Stimulated activated CD4-positive, alpha-beta T cell treated with anti-CD3 and anti-CD28 coated beads, Interleukin-15, amount 100 ng/mL, for 24 hours (primary cell): Measurements from ENCODE around the gene NR6A1.

ENCODE experiments used
- DNase-seq: peaks from one replicate; pipeline ENCODE4 v3.0.0-alpha.2; 2020

NR6A1 gene

DNA sequence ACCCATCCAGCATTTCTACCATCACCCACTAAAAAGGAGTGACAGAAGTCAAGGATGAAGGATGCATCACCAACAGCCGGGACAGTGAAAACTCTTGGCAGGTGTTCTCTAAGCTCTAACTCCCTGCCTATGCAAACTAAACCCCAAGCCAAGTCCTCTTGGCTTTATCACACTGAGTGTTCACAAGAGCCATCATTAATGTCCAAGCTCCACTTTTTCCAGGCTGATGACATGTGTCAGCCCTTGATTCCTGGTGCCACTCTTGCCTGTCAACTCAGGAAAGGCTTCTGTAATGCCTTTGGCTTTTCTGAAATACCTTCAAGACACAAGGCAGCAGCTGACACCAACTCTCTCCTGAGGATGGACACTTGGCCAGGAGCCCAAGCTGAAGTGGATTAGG is 86.9 kb downstream of the NR6A1 start:
- no peak for DNase-seq

DNA sequence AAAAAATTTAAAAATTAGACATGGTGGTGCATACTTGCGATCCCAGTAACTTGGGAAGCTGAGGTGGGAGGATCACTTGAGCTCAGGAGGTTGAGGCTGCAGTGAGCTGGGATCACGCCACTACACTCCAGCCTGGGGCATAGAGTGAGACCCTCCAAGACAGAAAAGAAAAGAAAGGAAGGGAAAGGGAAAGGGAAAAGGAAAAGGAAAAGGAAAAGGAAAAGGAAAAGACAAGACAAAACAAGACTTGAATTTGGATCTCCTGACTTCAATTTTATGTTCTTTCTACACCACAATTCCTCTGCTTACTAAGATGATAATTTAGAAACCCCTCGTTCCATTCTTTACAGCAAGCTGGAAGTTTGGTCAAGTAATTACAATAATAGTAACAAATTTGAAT is 88.1 kb downstream of the NR6A1 start:
- DNase-seq: no peak

DNA sequence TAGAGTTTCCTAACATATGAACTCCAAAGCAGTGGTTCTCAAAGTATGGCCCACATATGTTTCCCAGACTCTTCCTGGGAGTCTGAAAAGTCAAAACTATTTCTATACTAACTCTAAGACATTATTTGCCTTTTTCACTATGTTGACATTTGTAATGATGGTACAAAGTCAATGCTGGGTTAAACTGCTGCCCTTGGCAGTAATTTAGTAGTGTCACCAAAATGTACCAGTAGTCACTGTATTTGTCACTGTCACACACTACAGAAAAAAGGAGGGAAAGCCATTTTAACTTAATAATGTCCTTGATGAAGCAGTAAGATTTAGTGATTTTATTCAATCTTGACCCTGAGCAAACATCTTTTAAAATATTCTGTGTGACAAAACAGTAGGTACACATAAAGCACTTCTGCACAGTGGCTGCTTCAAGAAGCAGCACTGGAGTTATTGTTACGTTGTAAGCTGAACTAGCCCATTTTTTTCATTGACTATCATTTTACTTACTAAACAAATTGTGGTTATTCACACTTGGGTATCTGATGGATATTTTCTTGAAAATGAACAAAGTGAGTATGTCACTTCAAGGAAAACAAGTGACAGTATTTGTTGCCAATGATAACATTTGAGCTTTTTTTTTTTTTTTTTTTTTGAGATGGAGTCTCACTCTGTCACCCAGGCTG is 90.3 kb downstream of the NR6A1 start:
- DNase-seq: no peak

DNA sequence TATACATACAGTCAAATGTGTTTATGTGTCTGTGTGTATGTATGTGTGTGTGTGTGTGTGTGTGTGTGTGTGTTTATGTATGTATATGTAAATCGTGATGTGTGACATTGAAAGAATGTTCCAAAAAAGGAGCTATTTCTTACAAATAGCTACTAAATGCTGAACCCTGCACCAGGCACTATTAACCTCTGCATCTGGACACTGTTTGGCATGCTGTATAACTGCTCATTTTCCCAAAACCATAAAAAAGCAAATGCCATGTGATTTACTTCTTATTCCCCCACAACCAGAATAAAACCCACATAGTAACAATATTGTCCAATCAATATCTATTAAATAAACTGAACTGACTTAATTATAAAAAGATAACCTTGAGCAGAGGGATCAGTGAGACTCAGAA is 91.1 kb downstream of the NR6A1 start:
- no peak for DNase-seq

DNA sequence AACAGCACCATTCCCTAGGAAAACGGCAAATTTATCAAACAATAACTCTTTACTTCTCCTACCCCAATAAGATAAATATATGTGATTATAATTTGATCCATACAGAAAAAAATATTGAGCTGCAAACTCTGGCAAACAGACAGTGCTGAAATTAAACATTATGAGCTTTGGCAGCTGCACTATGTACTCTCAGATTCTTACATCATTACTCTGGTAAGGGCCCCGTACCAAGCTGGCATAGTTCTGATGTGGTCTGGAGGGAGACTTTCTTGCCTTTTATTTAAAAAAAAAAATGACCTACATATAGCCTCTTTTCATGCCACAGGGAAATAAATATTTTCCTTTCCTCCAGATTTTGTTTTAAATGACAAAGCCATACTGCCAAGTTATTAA is 95.0 kb downstream of the NR6A1 start:
- no peak for DNase-seq

DNA sequence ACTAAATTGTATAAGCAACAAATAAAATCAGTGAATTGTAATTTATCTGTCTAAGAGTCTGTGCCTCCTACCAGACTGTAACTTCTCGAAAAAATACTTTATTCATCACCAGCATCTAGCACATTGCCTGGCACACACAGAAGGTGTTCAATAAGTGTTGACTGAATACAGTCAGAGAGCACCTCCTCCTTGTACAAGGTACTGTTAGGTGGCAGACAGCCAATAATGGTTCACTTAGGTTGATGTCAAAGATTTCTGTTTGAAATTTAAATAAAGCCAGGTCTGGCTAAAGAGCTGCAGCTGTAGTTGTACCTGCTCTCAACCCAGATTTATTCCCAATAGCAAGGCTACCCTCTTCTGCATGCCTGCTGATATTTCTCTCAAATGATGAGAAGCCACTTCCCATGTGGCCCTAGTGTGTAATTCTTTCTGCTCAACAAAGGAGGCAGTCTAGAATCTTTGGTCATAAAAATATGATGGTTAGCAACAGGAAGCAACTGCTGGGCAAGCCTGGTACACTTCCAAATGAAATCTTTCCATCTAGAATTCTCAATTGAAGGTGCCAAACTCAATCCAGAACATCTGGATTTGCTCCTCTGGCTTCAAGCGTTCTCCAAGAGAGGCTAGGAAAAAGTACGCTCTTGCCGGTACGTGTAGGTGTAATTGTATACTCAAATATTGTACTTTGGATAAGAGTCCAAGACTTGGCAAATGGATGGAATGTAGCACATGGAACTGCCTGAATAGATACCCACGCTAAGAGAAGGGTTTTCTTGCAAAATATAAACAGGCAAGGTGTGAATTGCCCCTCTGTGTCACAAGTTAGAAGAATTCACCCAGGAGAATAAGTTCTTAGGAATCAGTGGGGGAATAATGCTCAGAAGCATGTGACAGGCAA is 95.6 kb downstream of the NR6A1 start:
- DNase-seq: no peak

DNA sequence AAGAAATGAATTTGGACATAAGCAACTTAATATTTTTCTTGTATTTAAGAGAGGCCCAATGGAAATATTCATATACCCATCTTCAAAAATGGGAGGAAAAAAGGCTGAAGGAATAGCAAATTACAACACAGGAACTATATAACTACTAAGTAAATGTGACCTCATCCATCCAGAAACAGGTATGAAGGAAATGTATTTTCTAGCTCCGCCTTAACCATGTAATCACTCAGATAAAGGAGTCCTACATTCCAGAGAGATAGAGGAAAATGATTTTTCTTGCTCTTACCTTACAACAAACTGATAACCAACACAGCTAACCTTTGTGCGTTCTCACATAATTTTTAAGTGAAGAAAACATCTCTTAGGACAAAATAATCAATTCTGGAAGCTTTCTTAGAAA is 96.5 kb downstream of the NR6A1 start:
- DNase-seq: no peak

DNA sequence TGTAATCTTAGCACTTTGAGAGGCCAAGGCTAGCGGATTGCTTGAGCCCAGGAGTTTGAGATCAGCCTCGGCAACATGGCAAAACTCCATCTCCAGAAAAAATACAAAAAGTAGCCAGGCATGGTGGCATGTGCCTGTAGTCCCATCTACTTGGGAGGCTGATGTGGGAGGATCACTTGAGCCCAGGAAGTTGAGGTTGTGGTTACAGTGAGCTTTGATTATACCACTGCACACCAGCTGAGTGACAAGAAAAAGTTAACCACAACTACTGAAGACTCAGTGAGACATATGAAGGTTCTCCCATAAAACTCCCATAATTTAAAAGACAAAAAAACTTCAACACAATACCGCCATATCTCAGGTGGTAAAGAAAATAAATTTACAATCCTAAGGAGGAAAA is 98.0 kb downstream of the NR6A1 start:
- DNase-seq: no peak

DNA sequence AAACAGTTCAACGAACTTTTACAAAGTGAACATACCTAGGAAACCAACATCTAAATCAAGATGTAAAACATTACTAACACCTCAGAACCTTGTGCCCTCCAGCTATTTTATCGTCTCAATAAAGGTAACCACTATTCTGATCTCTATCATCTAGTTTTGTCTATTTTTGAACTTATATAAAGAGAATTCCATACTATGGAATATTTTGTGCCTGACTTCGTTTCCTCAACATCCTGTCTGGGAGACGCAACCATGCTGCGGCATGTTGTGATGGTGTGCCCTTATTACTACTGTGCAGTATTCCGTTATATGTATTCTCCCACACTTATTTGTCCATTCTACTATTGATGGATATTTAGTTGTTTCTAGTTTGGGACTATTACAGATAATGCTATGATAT is 99.2 kb downstream of the NR6A1 start:
- DNase-seq: no peak

DNA sequence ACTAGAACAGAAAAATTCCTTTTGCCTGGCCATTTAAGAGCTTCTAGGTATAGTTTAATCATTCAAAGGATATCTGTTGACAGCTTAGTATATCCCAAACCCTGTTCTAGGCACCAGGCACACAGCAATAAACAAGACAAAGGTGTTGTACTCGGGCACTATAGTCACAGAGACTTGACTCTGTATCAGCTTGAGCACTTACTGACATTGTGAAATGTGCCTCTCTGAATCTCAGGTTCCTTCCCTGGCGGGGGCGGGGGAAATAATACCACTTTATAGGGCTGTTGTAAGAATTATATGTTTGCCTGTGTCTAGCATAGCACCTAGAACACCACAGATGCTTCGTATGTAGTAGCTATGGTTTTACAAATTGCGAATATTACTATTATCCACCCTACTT is 104.5 kb downstream of the NR6A1 start:
- no peak for DNase-seq

DNA sequence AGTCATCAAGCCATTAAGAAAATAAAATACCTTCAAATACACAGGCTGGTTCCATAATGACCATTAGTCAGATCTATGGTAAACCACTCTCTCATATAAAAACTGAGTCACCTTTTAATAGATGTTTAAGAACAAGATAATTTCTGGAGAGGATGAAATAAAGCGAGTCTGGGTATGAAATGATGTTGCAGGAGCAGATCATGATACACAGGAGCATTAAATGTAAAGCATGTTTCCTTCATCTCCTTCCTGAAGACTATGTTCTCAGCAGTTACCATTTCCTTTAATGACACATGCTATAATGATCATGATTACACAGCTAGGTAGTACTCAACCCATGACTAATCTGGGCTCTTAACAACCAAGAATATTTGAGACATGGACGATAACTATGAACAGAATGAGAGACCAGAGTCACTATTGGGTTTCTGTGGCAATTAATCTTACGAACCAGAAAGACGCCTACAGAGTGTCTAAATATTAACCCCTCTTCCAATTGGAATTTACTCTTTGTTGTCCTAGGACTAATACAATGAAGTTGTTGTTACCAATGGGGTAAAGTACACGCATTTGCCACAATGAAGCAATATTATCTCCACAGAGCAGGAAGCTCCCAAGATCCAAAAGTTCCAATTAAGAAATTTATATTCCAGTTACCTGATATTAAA is 105.6 kb downstream of the NR6A1 start:
- DNase-seq: no peak

DNA sequence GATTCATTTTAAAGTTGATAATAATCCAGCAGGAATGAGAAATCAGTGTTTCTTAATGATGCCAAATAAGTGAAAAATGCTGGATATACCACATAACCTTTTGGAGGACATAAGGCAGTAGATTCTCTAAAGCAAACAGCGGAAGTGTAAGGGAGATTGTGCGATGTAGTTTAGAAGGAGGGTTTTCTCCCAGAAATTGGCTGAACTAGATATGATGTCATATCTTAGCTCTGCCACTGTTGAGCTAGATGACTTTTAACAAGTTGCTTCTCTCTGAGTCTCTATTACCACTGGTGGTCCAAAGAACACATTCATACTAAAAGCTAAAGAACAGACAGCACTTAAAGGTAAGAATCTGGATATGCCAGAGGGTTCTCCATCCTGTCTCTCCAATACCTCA is 107.0 kb downstream of the NR6A1 start:
- DNase-seq: no peak

DNA sequence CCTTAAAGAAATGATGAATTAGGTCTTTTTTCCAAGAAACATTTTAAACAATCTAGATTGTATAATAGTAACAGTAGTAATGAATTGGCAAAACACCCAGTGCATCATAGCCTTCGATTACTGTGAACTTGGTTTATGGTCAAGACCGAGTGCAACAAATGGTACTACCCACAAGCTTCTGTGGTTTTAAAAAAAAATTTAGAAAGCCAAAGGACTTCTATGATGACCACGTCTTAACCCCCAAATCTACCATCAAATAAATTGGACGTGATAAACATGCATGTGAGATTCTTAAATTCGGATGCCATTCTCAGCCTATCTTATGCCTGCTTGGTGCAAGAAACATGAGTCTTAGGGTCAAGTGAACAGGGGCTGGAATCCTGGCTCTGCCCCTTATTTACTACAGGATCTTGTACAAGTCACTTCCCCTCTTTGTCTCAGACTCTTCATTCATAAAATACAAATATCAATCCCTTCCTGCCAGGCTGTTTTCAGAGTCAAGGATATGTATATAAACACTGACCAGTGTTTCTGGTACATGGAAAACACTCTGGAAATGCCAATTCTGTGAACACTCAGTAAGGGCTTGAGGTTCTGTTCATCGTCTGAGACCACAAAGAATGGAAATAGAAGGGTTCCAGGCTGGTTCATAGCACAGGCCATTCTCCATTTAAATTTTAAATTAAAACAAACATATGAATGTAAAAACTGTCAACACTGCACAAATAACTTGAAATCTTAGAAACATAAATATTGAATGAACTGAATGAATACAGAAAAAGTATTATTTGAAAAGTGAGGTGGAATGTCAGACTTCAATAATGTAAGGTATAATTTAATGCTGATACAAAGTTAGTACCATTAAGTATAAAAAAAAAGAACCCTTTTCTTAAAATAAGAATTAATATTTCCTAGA is 107.8 kb downstream of the NR6A1 start:
- no peak for DNase-seq

DNA sequence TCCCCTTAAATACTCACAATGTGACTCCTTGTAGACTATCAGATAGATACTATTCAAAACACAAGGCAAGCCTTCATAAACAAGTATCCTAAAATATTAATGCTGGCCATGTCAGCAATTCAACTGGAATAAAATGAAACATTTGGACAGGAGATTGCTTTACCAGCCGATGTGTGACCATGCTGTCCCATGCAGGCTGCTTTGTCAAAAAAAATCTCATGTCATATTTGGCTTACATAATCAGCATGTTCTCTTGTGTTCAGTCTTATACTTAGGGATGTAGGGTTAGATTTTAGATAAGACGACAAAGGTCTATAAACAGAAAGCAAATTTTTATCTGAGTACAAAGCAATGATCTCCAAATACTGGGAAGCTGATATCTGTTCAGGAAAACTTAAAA is 108.5 kb downstream of the NR6A1 start:
- no peak for DNase-seq

DNA sequence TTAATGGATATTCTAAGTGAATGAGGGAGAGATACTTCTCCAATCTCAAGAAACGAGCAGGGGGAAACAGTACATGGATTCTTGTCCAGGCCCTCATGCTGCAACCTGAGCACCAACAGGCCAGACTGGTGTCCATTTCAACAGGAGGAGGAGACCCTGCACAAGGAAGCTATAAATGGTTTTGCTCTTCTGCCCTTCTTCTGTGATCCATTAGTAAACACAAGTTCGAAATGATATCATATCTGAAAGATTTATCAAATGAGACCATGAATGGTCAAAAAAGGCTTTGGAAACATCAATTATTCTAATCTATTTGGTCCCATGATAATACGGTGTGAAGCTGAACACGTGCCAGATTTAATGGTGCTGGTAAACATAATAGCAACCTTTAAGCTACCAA is 109.8 kb downstream of the NR6A1 start:
- DNase-seq: no peak

DNA sequence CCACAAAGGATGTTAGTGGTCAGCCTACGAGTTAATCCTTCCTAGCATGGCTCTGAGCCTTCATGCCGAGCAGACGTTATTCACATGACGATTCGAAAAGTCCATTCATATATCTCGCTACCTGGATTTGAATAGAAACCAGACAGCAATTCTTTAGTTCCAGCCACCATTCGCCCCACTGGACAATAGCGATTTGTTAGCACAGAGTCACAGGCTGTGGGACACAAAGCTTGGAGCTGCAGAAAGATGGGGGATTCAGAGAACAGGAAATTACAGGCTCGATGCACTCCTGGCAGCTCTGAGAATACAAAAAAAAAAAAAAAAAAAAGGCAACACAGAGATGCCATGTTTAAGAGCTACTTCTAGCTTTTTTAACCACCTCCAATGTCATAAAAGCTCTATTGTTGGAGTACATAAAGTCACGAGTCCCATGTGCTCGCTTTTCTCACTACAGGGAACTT is 110.7 kb downstream of the NR6A1 start:
- DNase-seq: peak; percentile 3

DNA sequence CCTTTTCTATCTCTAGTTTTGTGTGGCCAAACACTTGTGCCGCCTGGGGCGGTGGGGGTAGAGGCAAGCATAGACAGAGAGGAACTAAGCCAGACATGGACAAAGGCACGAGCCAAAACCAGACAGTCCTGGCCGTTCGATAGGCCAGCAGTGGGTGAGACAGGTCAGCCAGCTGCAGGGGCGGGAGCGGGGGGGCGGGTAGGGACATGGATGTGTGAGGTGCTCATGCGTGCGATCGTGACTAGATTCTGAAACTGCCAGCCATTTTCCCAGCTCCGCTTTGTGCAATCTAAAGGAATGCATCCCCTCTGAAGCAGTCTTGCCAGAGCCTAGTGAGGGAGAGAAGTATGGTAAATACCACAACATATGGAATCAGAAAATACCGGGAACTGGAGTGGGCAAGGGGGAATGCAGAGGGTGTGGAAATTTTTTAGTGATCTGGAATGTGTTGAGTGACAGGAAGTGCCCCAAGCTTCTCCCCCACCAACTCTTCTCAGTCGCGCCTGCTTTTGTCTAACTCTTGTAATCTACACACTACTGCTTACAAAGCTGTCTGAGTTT is 111.9 kb downstream of the NR6A1 start:
- peak; percentile 58 for DNase-seq

DNA sequence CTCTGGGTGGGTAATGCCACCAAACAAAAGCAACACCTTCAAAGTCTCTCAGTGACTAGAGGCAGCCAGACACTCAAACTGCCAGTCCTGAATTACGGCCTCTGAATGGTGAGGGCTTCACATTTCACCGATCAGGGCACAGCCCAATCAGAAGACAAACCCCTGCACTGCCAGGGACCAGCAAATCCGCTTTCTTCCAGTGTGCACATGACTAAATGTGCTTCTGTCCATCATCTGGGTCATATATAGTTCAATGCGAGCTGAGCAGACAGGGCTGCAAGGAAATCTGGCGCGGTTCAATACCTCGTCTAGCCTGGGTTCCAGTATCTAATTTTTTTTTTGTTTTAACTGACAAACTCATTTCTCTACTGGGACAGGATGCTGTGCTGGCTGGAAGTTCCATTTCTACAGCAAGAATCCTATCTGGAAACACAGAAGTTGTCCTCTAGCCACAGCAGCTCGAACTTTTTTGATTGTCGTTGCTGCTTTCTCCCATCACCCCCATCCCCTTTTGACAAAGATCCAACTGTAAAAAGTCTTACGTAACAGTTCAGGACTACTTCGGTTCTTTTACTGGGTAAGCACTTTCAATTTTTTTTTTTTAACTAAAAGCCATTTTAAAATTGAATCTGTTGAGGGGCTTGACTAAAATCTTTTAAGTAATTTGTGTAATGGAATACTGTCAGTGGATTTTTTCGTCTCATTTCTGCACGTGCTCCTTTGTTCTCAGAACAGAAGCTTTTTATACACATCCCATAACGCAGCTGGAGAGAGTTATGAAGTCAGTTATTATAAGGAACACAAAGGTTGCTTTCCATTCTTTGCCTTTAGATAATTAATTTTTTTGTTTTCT is 112.7 kb downstream of the NR6A1 start:
- peak; percentile 53 for DNase-seq

DNA sequence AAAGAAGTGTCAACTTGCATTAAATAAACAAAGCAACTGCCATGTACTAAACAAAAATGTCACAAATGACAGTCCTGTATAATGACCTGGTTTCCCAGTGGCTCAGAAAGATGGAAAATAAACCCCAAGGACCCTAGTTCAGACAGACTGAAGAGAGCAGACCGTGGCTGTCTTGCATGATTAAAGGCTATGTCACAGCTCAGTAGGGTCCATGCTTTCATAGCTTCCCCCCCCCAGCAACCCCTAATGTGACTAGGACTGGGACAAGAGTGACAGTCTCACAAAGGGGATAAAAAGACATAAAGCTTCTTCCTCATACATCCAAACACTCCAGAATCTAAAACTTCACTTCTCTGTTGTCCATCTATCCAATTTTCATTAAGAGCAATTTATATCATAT is 113.6 kb downstream of the NR6A1 start:
- DNase-seq: no peak

DNA sequence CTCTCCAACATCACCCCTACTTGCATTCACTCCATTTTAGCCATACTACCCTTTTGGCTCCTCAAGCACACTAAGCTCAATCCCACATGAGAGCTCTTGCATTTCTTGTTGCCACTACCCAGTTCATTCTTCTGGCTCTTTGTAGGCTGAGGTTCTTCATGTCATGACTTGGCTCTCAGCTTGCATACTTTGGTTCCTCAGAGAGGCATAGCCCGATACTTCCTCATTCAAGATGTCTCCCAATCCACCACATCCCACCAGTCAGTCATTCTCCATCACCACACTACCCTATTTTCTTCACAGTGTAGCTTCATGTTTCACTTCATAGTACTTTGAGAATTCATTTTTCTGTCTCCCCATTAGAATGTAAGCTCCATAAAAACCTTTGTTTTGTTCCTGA is 116.7 kb downstream of the NR6A1 start:
- DNase-seq: no peak

DNA sequence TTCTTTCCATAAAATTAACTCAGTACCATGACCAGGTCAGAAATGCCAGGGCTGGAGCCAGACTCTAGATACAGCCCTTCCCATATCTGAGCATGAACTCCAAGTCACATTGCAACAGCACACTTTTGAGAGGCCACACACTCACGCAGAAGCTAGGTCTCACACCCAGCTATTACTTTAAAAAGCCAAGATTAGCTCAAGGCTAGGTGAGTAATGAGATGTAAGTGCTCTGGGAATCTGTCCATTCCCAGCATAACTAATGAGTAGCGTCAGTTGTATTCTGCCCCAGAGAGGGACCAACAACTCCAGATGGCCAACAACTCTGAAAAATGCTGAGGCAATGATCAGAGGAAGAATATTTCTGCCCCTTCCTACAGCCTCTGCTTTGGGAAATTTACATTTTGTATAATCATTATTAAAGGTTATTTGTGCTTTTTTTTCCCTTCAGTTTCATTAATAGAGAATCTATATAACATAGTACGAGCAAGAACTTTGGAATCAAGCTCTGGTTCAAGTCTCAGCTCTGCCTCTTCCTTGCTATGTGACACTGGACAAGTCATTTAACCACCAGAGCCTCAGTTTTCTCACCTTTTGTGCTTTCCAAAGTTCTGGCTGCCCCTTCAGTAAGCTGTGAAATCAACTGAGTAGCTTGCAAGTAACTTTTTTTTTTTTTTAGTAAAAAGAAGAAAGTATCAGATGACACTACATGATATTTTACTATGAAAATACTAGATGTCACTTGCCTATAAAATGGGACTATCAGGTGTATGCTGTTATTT is 118.3 kb downstream of the NR6A1 start:
- no peak for DNase-seq
